ENCODE results near the gene ANKFY1. TPM values are rescaled to one million over a fixed set of nuclear protein-coding genes. Genes with fewer than 3 reads are reported as not detected.

ANKFY1 gene
- total and polyA plus RNA-seq, 9 of the 15 experiments (the other 6 are each of a cell fraction or from before 2014, with no cell fraction given): 4.3 to 25.6 (median 12.2) TPM

GRCh38 chr17:4249452-4250029 is 14.2 kb downstream of the ANKFY1 start (continued):
- TF ChIP-seq HMGN3 (IDR thresholded peaks at IDR 0.05; ENCODE audit: borderline replicate concordance, extremely low read depth, insufficient read length, low read depth, low read length) (no peak), TBL1XR1 (IDR thresholded peaks at IDR 0.05; ENCODE audit: low read length in 2 of 2) (peak in 1 of 2 experiments; percentile 51; a peak in 1 of 4 replicates), TRIM24 (IDR thresholded peaks at IDR 0.05) (peak; percentile 92 to 93), HOMEZ (CRISPR knock-in tag; IDR thresholded peaks at IDR 0.05) (no peak), PML (IDR thresholded peaks at IDR 0.05; ENCODE audit: low read length) (peak; percentile 94), TFAM (CRISPR knock-in tag; conservative IDR thresholded peaks at IDR 0.05) (no peak), FOXA1 (IDR thresholded peaks at IDR 0.05; ENCODE audit: borderline replicate concordance) (no peak), MCM5 (IDR thresholded peaks at IDR 0.05; ENCODE audit: low read depth) (no peak), XRCC5 (IDR thresholded peaks at IDR 0.05; ENCODE audit: low read depth, low read length) (no peak), ZNF274 (IDR thresholded peaks at IDR 0.05; ENCODE audit: borderline replicate concordance, low read depth, low read length) (no peak), ZBTB7A (IDR thresholded peaks at IDR 0.05; ENCODE audit: borderline replicate concordance, control insufficient read depth, low read depth, low read length) (no peak), BMI1 (IDR thresholded peaks at IDR 0.05; ENCODE audit: low read length) (no peak), YY1 (IDR thresholded peaks at IDR 0.05; ENCODE audit: borderline replicate concordance in 1 of 3, control insufficient read depth in 1 of 3, extremely low read depth in 1 of 3, insufficient read depth in 3 of 3, insufficient read length in 1 of 3, insufficient replicate concordance in 2 of 3, low read depth in 1 of 3, low read length in 2 of 3) (no peak), TFE3 (CRISPR knock-in tag; IDR thresholded peaks at IDR 0.05) (no peak), NUFIP1 (IDR thresholded peaks at IDR 0.05; ENCODE audit: partially characterized antibody) (peak; percentile 72), CSDE1 (IDR thresholded peaks at IDR 0.05) (no peak), NCOA4 (IDR thresholded peaks at IDR 0.05; ENCODE audit: partially characterized antibody) (no peak), BCL6 (CRISPR knock-in tag; IDR thresholded peaks at IDR 0.05) (no peak), AFF4 (CRISPR knock-in tag; IDR thresholded peaks at IDR 0.05) (no peak), DNMT1 (IDR thresholded peaks at IDR 0.05) (no peak)
- TF ChIP-seq, protein P1, sequence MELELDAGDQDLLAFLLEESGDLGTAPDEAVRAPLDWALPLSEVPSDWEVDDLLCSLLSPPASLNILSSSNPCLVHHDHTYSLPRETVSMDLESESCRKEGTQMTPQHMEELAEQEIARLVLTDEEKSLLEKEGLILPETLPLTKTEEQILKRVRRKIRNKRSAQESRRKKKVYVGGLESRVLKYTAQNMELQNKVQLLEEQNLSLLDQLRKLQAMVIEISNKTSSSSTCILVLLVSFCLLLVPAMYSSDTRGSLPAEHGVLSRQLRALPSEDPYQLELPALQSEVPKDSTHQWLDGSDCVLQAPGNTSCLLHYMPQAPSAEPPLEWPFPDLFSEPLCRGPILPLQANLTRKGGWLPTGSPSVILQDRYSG (tag; conservative IDR thresholded peaks at IDR 0.05; ENCODE audit: low read depth): no peak

Data from K562 (cell line).